Measurements from ENCODE around the gene PDZK1IP1. TPM values are rescaled to one million over a fixed set of nuclear protein-coding genes. Genes with fewer than 3 reads are reported as not detected.

Gene PDZK1IP1
- total RNA-seq, 1 experiment from 2014 or later = not detected

- Histone ChIP-seq H3K27me3 (ENCODE audit: insufficient read depth, low read length) (no peaks in the 10 kb centered on the region), H3K4me1 (ENCODE audit: control insufficient read depth in 1 of 2, insufficient read depth in 2 of 2, low read length in 2 of 2) (no peaks in the 10 kb centered on the region), H3K9me2 (ENCODE audit: insufficient read depth) (no peaks in the 10 kb centered on the region), H3K4me2 (ENCODE audit: low read length) (no peak overlapping the region), H3K4me3 (replicated peaks in 1 of 2; ENCODE audit: low read depth in 1 of 2, low read length in 2 of 2) (no peak overlapping the region), H3K27ac (ENCODE audit: low read depth, low read length) (no peak overlapping the region), H2AFZ (ENCODE audit: low read depth, low read length, poor library complexity, severe bottlenecking) (no peak overlapping the region), H4K20me1 (ENCODE audit: insufficient read depth) (no peaks in the 10 kb centered on the region), H3K36me3 (ENCODE audit: control insufficient read depth in 1 of 2, insufficient read depth in 2 of 2, low read length in 2 of 2) (no peaks in the 10 kb centered on the region), H3K79me2 (ENCODE audit: insufficient read depth, low read length) (no peaks in the 10 kb centered on the region), H3K9me3 (ENCODE audit: control insufficient read depth in 1 of 2, insufficient read depth in 1 of 2, low read depth in 1 of 2, low read length in 2 of 2) (no peaks in the 10 kb centered on the region), H3K9ac (ENCODE audit: low read length) (no peak overlapping the region)
- ATAC-seq = no peak
- RAD21 ChIA-PET (ENCODE audit: low non-redundant PET in 1 of 2, low total read pairs in 2 of 2, uncharacterized antibody in 2 of 2, unreplicated experiment in 2 of 2) = no interaction called here
- CTCF ChIA-PET = no interaction called here
- intact Hi-C loops (cut with micrococcal nuclease) = no loop called here
- TF ChIP-seq EZH2 (IDR thresholded peaks at IDR 0.05) = no peak
- TF ChIP-seq CBX3 (IDR thresholded peaks at IDR 0.05; ENCODE audit: low read depth) = no peak
- TF ChIP-seq ZFX (IDR thresholded peaks at IDR 0.05) = no peak
- TF ChIP-seq YY1 (IDR thresholded peaks at IDR 0.05; ENCODE audit: extremely low read depth, insufficient replicate concordance, low read depth, low read length) = no peak
- no peak for TF ChIP-seq ATF3 (IDR thresholded peaks at IDR 0.05)
- TF ChIP-seq FOSL1 (IDR thresholded peaks at IDR 0.05; ENCODE audit: low read depth) = no peak
- POLR2A ChIA-PET = no interaction called here
- no TSS peak for BruUV-seq (replicated peaks)
- no peak for DNase-seq (ENCODE audit: low read depth, low spot score)
Observed at GRCh38 chr1:47233186-47233585, 43.4 kb upstream of the PDZK1IP1 start.

- no peak within 1 kb of the TSS for H3K4me3 ChIP-seq (replicated peaks in 1 of 2; ENCODE audit: low read depth in 1 of 2, low read length in 2 of 2)
- no peaks in the 10 kb centered on the region for H4K20me1 ChIP-seq (ENCODE audit: insufficient read depth)
- H3K79me2 ChIP-seq (ENCODE audit: insufficient read depth, low read length) = no peaks in the 10 kb centered on the region
- H3K27ac ChIP-seq (ENCODE audit: low read depth, low read length) = no peak within 1 kb of the TSS
- no peak within 1 kb of the TSS for H3K9ac ChIP-seq (ENCODE audit: low read length)
- no peak for ATAC-seq
- intact Hi-C loops (cut with micrococcal nuclease) = no loop called here
- RAD21 ChIA-PET (ENCODE audit: low non-redundant PET in 1 of 2, low total read pairs in 2 of 2, uncharacterized antibody in 2 of 2, unreplicated experiment in 2 of 2) = no interaction called here
- H3K9me3 ChIP-seq (ENCODE audit: control insufficient read depth in 1 of 2, insufficient read depth in 1 of 2, low read depth in 1 of 2, low read length in 2 of 2) = no peaks in the 10 kb centered on the region
- no peak within 1 kb of the TSS for H3K4me2 ChIP-seq (ENCODE audit: low read length)
- no TSS peak for BruUV-seq (replicated peaks)
- no peaks in the 10 kb centered on the region for H3K9me2 ChIP-seq (ENCODE audit: insufficient read depth)
- H3K36me3 ChIP-seq (ENCODE audit: control insufficient read depth in 1 of 2, insufficient read depth in 2 of 2, low read length in 2 of 2) = no peaks in the 10 kb centered on the region
- DNase-seq (ENCODE audit: low read depth, low spot score) = no peak
- CTCF ChIA-PET = no interaction called here
- TF ChIP-seq POLR2AphosphoS5 (IDR thresholded peaks at IDR 0.05; ENCODE audit: low read depth, low read length) = no peak
- TF ChIP-seq REST (IDR thresholded peaks at IDR 0.05; ENCODE audit: low read depth) = no peak
- TF ChIP-seq POLR2A (IDR thresholded peaks at IDR 0.05; ENCODE audit: borderline replicate concordance, extremely low read depth, insufficient read depth, insufficient read length) = no peak
- TF ChIP-seq FOSL1 (IDR thresholded peaks at IDR 0.05; ENCODE audit: low read depth) = no peak
- no peak for TF ChIP-seq ZNF274 (IDR thresholded peaks at IDR 0.05; ENCODE audit: low read depth, low read length)
- TF ChIP-seq YY1 (IDR thresholded peaks at IDR 0.05; ENCODE audit: extremely low read depth, insufficient replicate concordance, low read depth, low read length) = no peak
- no peak for TF ChIP-seq SRF (IDR thresholded peaks at IDR 0.05; ENCODE audit: low read depth)
- no peak for TF ChIP-seq EZH2 (IDR thresholded peaks at IDR 0.05)
- no peak for TF ChIP-seq MAX (IDR thresholded peaks at IDR 0.05)
- TF ChIP-seq RAD21 (IDR thresholded peaks at IDR 0.05; ENCODE audit: low read depth) = no peak
- no peak for TF ChIP-seq EGR1 (IDR thresholded peaks at IDR 0.05; ENCODE audit: low read depth)
- no peaks in the 10 kb centered on the region for H3K4me1 ChIP-seq (ENCODE audit: control insufficient read depth in 1 of 2, insufficient read depth in 2 of 2, low read length in 2 of 2)
- H2AFZ ChIP-seq (ENCODE audit: low read depth, low read length, poor library complexity, severe bottlenecking) = no peak within 1 kb of the TSS
- POLR2A ChIA-PET = no interaction called here
- no peaks in the 10 kb centered on the region for H3K27me3 ChIP-seq (ENCODE audit: insufficient read depth, low read length)
Observed at GRCh38 chr1:47232187-47232874, 42.5 kb upstream of the PDZK1IP1 start, which contains the start of gene TAL1. Gene TAL1, minus strand, starts transcription at chr1:47232225. Its CDS starts 6,337 bp downstream, at chr1:47225888.

All from HCT116 (cell line).